GM18498 (cell line): ENCODE results near the gene PPP1R26.
"Not testable (repeated sequence)": the region's sequence is repeated elsewhere in the genome, so short reads cannot be mapped to it uniquely, and the experiment has no call there.

Experiments used
- ATAC-seq: cut with Tn5 transposase; IDR thresholded peaks from one replicate; pipeline ENCODE4 v1.9.1; 2021; ENCODE audit warnings: mild to moderate bottlenecking, moderate library complexity; ENCODE audit not compliant: unreplicated experiment

Gene PPP1R26

GRCh38 chr9:135479469-135480052, at the start of gene PPP1R26:
Gene PPP1R26, plus strand, starts transcription at chr9:135479782. Its CDS starts 4,729 bp downstream, at chr9:135484511.
- ATAC-seq = no peak

DNA sequence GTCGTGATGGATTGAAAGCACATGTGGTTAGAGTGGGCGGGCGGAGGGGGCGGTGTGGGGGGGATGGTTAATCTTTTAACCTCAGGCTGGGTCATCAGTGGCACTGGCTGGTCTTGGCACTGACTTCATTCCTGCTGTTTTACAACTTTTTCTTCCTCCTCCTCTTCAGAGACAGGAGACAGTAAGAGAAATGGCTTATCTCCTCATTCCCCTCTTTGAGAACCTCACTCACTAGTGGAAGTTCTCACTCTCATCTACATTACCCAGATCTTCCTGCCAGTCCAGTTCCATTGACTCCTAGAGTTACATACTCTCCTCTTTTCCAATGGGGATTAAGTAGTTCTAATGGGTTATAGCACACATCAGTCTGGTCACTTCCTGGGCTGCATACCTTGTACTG, 42.3 kb upstream of the PPP1R26 start:
- ATAC-seq = no peak

GRCh38 chr9:135437696-135438095, 41.9 kb upstream of the PPP1R26 start:
- not testable (repeated sequence) for ATAC-seq

DNA sequence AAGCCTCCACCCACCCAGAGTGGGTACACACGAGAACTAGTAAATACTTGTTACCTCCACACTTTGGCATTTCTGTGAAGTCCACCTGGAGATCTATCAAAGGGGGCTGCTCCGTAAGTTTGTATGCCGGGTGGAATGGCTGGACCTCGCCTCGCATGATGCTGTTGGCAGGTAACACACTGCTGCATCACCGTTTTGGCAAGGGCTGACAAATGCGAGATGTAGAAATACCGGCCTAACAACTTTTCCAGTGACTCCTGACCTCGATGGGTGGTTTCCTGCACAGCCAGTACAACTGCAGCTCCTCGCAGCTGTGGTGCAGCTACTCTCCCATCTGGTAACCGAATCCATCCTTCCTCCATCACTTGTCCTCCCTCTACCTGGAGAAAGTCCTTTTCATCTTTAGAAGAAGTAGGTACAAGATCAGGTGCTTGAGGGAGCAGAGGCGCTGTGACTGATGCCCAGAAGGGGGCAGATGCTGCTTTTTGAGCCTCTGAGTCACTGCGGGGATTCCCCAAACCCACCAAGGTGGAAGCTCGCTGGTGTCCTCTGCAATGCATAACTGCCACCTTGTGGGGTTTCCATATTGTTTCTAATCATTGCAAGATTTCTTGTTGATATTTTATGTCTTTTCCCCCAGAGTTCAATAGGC, 40.9 kb upstream of the PPP1R26 start:
- not testable (repeated sequence) for ATAC-seq

DNA sequence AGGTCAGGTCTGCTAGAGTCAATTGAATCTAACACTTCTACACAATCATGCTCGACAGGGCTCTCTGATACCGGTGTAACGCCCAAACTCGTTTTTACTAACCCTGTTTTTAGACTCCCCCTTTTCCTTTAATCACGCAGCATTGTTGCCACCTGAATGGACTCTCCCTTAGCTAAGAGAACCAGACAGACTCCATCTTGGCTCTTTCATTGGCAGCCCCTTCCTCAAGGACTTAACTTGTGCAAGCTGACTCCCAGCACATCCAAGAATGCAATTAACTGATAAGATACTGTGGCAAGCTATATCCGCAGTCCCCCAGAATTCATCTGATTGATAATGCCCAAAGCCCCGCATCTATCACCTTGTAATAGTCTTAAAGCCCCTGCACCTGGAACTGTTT, 40.1 kb upstream of the PPP1R26 start:
- ATAC-seq = not testable (repeated sequence)

DNA sequence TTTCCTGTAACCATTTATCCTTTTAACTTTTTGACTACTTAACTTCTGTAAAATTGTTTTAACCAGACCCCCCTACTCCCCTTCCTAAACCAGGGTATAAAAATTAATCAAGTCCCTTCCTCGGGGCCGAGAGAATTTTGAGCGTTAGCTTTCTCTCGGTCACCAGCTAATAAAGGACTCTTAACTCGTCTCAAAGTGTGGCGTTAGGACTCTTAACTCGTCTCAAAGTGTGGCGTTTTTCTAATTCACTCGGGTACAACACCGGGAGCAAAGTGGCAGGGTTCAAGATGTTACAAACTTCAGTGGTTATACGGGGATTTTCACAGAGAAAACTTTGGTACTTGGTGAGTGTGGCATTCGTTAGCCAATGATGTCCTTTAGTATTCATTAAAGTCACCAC, 39.7 kb upstream of the PPP1R26 start:
- no peak for ATAC-seq

DNA sequence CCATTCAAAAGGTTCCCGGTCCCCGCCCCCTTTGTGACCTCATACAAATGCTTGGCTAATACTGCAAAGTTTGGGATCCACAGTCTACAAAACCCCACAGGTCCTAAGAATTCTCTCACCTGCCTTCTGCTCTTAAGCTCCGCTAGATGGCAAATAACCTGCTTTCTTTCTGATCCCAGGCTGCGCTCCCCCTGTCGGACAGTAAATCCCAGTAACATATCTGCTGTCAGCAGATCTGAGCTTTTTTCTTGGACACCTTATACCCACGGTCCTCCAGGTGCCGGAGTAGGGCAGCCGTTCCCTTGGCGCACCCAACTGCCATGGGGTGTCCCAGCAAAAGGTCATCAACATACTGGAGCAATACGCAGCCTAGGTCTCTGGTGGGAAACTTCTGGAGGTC, 39.0 kb upstream of the PPP1R26 start:
- ATAC-seq = no peak

DNA sequence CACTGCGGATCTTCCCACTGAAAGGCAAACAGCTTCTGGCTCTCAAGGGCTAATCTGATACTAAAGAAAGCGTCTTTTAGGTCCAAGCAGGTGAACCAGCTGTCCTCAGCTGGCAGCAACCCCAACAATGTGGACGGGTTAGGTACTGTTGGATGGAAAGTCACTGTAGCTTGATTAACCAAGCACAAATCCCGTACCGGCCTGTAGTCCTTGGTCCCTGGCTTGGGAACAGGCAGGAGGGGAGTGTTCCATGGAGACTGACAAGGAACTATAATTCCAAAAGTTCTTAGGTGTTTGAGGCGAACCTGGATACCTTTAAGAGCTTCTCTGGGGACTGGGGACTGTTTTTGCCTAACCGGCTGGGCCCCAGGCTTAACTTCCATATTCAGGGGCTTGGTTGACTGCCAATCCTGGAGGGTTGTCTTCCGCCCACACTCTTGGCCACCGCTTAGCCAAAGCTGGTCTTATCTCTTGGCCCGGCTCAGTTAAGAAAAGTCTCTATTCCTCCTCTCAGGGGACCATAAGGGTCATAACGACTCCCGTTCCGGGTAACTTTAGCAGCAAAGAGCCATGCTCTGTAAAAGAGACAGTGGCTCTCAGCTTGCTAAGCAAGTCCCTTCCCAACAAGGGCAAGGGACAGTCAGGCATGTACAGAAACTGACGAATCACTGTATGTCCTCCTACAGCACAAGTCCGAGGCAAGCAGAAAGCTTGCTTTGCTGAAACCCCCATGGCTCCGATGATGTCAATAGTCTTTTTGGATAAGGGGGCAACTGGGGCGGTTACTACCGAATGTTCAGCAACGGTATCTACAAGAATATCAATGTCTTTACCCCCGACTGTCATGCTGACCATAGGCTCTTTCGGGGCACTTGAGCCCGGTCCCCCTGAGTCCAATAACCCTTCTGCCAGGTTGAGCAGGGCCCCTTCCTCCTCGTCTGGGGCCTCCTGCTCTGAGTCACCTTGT, 38.2 kb upstream of the PPP1R26 start:
- ATAC-seq = not testable (repeated sequence)

DNA sequence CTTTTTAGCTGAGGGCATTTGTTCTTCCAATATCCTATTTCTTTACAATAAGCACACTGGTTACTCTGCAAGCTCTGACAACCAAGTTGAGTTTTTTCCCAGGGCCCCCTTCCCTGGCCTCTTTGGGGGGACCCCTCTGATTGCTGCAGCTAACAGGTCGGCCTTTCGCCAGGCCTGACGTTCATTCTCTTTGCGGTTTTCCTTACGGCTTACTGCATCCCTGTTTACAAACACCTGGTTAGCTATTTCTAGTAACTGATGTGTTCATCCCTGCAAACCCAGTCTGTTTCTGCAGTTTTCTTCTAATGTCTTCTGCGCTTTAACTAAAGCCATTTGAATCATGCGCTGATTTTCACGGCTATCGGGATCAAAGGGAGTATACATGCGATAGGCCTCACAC, 37.5 kb upstream of the PPP1R26 start:
- ATAC-seq = no peak

- ATAC-seq = no peak
Observed at GRCh38 chr9:135443797-135444425, 35.7 kb upstream of the PPP1R26 start.

DNA sequence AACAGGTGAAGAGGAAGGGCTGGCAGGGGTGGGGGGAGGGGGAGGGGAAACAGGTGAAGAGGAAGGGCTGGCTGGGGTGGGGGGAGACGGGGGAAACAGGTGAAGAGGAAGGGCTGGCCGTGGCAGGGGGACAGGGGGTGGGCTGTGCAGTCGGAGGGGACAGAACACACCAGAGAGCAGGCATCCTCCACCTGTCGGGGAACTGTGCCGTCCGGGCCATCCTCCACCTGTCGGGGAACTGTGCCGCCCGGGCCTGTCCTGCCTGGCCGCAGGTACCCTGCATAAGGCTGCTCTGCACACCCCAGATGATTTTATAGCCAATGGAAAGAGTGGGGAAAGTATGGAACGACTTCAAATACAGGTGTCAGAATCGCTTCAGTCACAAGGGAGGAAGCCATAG, 32.5 kb upstream of the PPP1R26 start:
- no peak for ATAC-seq

DNA sequence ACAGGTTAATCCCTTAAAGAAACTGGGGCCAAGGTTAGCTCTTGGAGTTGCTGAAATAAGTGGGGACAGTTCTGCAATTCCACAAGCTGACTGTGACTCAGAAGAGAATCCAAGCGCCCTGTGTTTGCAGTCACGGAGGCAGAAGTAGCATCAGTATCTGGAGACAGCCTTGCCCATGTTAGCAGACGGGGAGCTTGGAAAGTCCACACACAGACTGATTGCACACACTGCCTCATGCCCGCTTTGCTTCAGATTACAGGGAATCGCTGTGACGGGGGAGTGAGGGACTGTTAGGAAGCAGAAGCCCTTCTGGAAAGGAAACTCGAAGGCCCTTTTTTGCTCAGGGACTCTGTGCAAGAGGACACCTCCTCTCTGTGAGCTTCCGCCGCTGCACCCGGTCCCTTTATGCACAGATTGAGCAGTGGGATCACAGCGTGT, 30.9 kb upstream of the PPP1R26 start:
- no peak for ATAC-seq

GRCh38 chr9:135449532-135449931, 30.1 kb upstream of the PPP1R26 start:
- ATAC-seq = not testable (repeated sequence)

GRCh38 chr9:135450956-135451355, 28.6 kb upstream of the PPP1R26 start:
- ATAC-seq = no peak

DNA sequence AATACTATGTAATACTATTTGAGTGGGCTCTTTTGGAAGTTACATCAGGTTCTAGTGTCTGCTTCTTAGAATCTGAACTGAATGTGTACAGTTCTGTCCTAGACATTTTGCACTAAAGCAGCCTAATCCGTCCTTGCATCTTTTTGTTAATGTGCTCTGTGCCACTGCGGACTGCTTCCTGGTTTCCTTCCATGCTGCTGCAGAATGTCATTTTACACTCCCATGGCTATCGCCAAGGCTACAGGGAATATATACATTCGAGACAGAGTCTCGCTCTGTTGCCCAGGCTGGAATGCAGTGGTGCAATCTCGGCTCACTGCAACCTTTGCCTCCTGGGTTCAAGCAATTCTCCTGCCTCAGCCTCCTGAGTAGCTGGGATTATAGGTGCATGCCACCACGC, 27.7 kb upstream of the PPP1R26 start:
- not testable (repeated sequence) for ATAC-seq

DNA sequence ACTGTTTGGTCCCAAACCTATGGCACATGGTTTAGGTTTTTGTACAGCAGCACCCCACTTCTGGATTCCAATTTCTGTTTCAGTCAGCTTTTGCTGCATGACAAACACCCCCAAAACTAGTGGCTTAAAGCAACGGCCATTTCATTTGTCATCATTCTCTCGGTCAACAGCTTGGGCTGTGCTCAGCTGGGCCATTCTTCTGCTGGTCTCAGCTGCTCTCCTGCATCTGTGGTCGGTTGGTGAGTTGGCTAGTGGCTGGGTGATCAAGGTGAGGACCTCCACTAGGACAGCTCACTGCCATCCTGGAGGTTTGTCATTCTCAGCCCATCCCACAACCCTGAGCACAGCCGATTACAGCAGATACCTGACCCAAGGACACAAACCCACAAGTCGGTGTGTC, 24.8 kb upstream of the PPP1R26 start:
- ATAC-seq = no peak

DNA sequence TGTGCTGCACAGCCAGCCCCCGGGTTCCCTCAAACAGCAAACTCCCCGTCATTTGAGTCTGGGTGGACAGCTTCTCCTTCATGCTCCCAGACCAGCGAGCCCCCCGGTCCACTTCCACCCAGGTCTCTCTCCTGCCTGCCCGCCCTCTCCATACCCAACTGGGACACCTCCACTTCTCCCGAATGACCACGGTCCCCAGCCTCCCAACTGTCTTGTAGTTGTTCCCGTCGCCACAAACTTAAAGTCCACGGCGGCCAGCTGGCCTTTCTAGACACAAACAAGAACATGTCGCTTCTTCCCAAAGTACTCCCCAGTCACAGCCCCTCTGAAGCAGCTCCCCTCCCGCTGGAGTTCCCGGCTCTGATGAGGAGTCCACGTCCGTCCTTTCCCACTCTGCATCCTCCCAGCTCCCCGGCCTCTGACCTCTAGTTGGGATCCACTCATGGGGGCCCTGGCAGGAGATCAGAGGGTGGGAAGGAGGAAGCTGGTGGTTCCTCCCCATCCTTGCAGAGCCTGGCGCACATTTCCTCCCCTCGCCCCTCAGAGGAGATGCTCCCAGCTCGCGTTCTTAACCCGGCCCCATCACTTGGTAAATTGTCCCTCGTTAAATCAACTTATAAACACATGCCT, 24.1 kb upstream of the PPP1R26 start:
- ATAC-seq = no peak

DNA sequence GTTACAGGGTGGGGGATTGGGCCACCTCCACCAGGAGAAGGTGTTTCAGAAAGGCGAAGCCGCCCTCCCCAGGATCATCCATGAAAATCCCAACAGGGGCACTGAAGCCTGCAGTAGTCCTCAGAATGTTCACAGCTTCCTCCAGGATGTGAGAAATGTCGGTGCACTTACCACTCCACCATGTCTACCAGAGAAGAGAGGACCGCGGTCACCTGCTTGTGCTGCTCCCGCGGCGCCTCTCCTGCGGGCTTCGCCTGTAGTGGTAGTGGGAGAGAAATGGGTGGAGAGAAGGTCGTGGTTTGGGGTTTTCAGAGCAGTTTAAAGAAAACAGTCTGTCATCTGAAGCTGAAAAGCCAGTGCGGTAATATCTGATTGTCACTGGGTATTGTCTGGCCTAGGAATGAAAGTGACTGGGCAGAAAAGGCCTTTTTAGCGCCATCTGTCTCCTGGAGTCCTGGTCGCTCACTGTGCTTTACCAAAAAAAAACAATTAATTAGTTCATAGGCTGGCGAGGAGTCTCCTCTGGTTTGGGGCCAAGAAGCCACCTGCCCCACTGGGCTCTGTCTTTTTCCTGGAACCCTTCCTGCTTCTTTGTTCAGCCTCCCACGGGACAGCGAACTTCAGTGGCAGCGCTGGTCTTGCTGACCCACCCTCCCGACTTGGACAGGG, 23.0 kb upstream of the PPP1R26 start:
- no peak for ATAC-seq

GRCh38 chr9:135458478-135458877, 21.1 kb upstream of the PPP1R26 start:
- ATAC-seq = not testable (repeated sequence)

DNA sequence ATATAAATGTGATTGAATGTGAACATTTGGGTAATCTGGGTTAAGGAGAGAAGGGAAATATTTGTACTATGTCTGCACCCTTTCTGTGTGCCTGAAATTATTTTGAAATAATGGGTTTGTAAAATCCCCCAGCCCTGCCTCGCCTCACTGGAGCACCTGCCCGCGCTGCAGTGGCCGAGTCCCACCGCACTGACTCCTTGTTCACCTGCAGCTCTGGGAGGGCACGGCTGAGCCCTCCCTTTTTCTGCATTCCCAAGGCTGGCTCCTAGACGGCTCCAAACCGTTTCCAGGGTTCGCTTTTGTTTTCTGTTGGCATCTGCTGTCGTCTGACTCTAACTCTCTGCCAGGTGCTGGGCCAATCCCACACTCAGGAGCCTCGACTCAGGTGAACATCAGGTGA, 17.6 kb upstream of the PPP1R26 start:
- ATAC-seq = no peak
